ENCODE results near the gene KIAA1217.

Gene KIAA1217

GRCh38 chr10:24288581-24288980, 79.6 kb downstream of the KIAA1217 start:
- DNase-seq (ENCODE audit: extremely low read depth in 1 of 2, low read depth in 1 of 2), result no peak

- DNase-seq (ENCODE audit: extremely low read depth in 1 of 2, low read depth in 1 of 2), result no peak
These were observed 80.3 kb downstream of the KIAA1217 start for GRCh38 chr10:24289235-24289634.

- no peak for DNase-seq (ENCODE audit: extremely low read depth in 1 of 2, low read depth in 1 of 2)
These were observed 83.7 kb downstream of the KIAA1217 start for GRCh38 chr10:24292304-24293293.

- no peak for DNase-seq (ENCODE audit: extremely low read depth in 1 of 2, low read depth in 1 of 2)
These were observed 90.8 kb downstream of the KIAA1217 start for GRCh38 chr10:24299578-24300260.

GRCh38 chr10:24303522-24304310, 94.8 kb downstream of the KIAA1217 start:
- DNase-seq (ENCODE audit: extremely low read depth in 1 of 2, low read depth in 1 of 2), result no peak

GRCh38 chr10:24305551-24306506, 96.9 kb downstream of the KIAA1217 start:
- no peak for DNase-seq (ENCODE audit: extremely low read depth in 1 of 2, low read depth in 1 of 2)

GRCh38 chr10:24306507-24306875, 97.6 kb downstream of the KIAA1217 start:
- DNase-seq (ENCODE audit: extremely low read depth in 1 of 2, low read depth in 1 of 2), result no peak

- DNase-seq (ENCODE audit: extremely low read depth in 1 of 2, low read depth in 1 of 2), result no peak
These were observed 98.2 kb downstream of the KIAA1217 start for GRCh38 chr10:24307116-24307515.

DNA sequence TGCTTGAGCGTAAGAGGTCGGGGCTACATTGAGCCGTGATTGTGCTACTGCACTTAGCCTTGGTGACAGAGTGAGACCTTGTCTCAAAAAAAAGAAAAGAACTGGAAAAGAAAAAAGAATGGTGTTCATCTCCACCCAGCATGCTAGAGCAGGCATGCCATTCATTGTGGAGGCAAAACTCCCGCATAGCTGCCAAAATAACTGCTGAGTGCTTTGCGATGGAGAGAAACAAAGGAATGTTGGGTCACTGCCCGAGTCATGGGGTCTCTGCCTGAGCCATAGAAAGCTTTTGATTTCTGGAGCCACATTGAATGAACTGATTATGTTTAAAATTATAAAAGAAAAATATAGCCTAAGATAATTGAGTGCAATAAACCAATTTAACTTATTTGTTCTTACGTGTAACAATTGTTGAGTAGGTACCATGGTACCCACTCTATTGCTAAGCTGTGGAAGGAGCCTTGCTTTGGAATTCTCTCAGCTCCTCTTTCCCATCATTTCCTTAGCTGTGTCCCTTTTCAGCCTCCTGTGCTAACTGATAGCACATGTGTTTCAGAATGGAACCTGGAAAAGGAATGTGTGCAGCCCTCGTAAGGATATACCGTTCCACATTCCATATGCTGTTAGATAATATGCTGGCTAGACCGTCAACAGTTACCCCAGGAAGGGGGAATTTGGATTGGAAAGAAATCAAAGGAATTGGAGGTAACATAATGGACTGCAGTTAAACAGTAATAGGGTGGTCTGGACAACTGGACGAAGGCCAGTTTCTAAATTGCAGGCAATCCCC, 99.0 kb downstream of the KIAA1217 start:
- DNase-seq (ENCODE audit: extremely low read depth in 1 of 2, low read depth in 1 of 2), result no peak

GRCh38 chr10:24310104-24310503, 101.2 kb downstream of the KIAA1217 start:
- no peak for DNase-seq (ENCODE audit: extremely low read depth in 1 of 2, low read depth in 1 of 2)

- DNase-seq (ENCODE audit: extremely low read depth in 1 of 2, low read depth in 1 of 2), result no peak
These were observed 103.0 kb downstream of the KIAA1217 start for GRCh38 chr10:24311888-24312287.

DNA sequence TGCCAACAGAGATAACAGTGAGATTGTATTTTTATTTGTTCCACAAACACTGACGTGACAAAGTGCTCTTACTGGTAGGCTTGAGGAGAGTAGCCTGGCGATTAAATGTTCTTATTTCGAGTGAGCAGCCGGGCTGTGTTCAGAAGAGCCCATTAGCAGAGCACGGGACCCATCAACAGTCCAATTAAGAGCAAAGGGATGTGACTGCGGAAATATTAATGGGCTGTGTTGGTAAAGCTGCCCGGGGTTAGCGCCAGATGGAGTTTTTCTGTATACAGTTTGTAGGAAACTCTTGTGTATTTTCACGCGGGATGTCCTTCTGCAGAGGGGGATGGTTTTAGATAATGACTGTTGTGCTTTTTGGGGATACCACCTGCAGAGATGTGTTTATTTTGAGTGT, 104.3 kb downstream of the KIAA1217 start:
- no peak for DNase-seq (ENCODE audit: extremely low read depth in 1 of 2, low read depth in 1 of 2)

- DNase-seq (ENCODE audit: extremely low read depth in 1 of 2, low read depth in 1 of 2), result no peak
These were observed 106.3 kb downstream of the KIAA1217 start for GRCh38 chr10:24315211-24315610.

DNA sequence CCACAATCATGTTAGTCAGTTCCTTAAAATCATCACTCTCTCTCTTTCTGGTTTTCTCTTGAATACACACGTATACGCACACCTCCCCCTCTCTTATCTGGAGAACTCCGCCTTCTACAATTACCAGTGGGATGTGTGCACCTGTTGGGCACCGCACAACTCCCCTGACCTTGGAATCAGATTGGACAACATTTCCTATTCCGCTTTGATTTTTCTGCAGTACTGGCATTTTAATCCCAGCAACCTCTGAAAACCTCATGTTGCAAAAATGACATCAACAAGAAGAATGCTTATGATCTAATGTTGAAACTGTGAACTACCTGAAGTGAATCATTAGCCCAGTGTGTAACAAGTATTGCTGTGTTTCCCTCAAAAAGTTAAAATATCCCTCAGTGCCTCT, 109.6 kb downstream of the KIAA1217 start:
- DNase-seq (ENCODE audit: extremely low read depth in 1 of 2, low read depth in 1 of 2), result no peak

DNA sequence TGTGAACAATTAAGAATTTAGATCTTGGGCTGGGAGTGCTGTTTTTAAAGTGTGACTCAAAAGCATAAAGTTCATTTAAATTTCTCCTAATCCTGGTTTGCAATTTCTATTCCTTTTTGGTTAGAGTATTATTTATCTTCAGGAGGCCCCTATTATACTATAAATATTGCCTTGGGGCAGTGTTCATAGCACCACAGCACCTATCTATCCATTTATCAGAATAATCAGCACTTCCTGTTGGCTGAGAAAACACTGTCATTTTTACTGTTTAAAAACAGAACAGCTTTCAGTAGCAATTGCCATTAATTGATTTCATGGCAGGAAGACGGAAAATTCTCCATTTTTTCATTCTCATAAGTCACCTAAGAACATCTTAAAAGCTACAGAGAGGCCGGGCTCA, 111.4 kb downstream of the KIAA1217 start:
- no peak for DNase-seq (ENCODE audit: extremely low read depth in 1 of 2, low read depth in 1 of 2)

- DNase-seq (ENCODE audit: extremely low read depth in 1 of 2, low read depth in 1 of 2), result no peak
These were observed 115.7 kb downstream of the KIAA1217 start for GRCh38 chr10:24324651-24325050.

DNA sequence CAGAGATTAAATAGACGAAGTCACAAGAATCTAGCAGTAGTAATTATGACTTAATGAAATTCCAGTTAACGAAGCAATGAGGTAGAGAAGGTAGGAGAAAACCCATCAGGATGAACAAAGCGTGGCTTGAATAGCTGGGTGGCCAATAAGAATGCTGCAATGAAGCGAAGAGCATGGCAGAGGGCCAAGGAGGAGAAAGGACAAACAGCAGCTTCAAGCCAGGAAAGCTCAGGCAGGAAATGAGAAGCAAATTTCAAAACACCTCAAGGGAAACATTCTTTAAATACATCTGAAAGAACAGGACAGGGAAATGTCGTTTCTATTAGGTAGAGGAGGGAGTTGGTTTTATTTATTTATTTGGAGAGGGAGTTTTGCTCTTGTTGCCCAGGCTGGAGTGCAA, 122.5 kb downstream of the KIAA1217 start:
- no peak for DNase-seq (ENCODE audit: extremely low read depth in 1 of 2, low read depth in 1 of 2)

DNA sequence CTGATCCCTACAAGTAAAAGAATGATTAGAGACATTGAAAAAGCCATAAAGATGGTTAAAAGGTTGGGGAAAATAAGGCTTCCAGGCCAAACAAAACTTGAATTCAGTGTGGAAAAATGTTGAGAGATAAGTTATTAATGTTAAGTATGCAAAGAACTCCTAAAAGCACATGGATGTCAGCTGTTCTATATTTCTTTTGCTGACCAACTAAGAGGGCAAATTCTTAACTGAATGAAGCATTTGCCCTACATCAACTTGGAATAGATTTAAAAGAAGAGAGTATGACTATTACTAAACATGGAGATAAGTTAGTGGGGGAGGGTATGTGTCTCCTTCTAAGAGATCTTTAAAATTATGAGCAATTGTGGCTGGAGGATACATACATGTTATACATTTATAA, 124.8 kb downstream of the KIAA1217 start:
- no peak for DNase-seq (ENCODE audit: extremely low read depth in 1 of 2, low read depth in 1 of 2)

- no peak for DNase-seq (ENCODE audit: extremely low read depth in 1 of 2, low read depth in 1 of 2)
These were observed 125.5 kb downstream of the KIAA1217 start for GRCh38 chr10:24334279-24334939.
